T-helper 17 cell (primary cell): ENCODE measurements around the gene RILPL2. TPM values are rescaled to one million over a fixed set of nuclear protein-coding genes. Genes with fewer than 3 reads are reported as not detected.
"Not testable (repeated sequence)": the region's sequence is repeated elsewhere in the genome, so short reads cannot be mapped to it uniquely, and the experiment has no call there.

Source experiments
- ATAC-seq: fragments of 150-1000 bp; cut with Tn5 transposase; 2 replicates; pipeline ENCODE4 v1.10.0; 2021; ENCODE audit warnings: mild to moderate bottlenecking, moderate library complexity
- DNase-seq, 3 donors: peaks; one replicate each; pipeline versions ENCODE4 v3.0.0 to v3.0.0-alpha.2; 2020 to 2021
- H3K9me3 ChIP-seq: one replicate; pipeline ENCODE4 v1.7.0; 2013; ENCODE audit warnings: low read length, mild to moderate bottlenecking; ENCODE audit not compliant: control insufficient read depth, poor library complexity, severe bottlenecking
- H3K27ac Mint-ChIP-seq: one replicate; pipeline ENCODE4 v1.8.0; 2022; ENCODE audit warnings: mild to moderate bottlenecking, moderate library complexity, mixed read lengths
- H3K27me3 Mint-ChIP-seq: one replicate; pipeline ENCODE4 v1.8.0; 2022; ENCODE audit warnings: mixed read lengths
- H3K36me3 Mint-ChIP-seq: one replicate; pipeline ENCODE4 v1.8.0; 2022; ENCODE audit warnings: low read depth, mixed read lengths
- H3K4me1 Mint-ChIP-seq: one replicate; pipeline ENCODE4 v1.8.0; 2022; ENCODE audit warnings: mild to moderate bottlenecking, mixed read lengths
- H3K4me3 Mint-ChIP-seq: one replicate; pipeline ENCODE4 v1.8.0; 2022; ENCODE audit warnings: mild to moderate bottlenecking, moderate library complexity, mixed read lengths
- total RNA-seq, 4 donors: library from RNA in 2 of 4; stranded (reverse) in 2 of 4; gene quantifications; one replicate each; pipeline ENCODE4 v1.2.3 and lab custom pipeline; 2022 to 2026

The RILPL2 gene
- total RNA-seq, 2 donors from 2014 or later, result 9.6 to 11.8 TPM

- H3K4me3 Mint-ChIP-seq, result peak overlapping the region; percentile 94
- DNase-seq, result no peak
- no peaks in the 10 kb centered on the region for H3K9me3 ChIP-seq
- H3K27ac Mint-ChIP-seq, result peak overlapping the region; percentile 93
- H3K4me1 Mint-ChIP-seq, result peaks cover 41% of the 10 kb centered on the region
- ATAC-seq, result no peak
- peaks cover 2% of the 10 kb centered on the region for H3K36me3 Mint-ChIP-seq
- no peaks in the 10 kb centered on the region for H3K27me3 Mint-ChIP-seq
Measured at GRCh38 chr12:123391546-123392343, 44.7 kb downstream of the RILPL2 start.

- H3K4me1 Mint-ChIP-seq, result peaks cover 41% of the 10 kb centered on the region
- DNase-seq, result no peak
- ATAC-seq, result peak; percentile 8
- H3K9me3 ChIP-seq, result no peaks in the 10 kb centered on the region
- H3K27me3 Mint-ChIP-seq, result no peaks in the 10 kb centered on the region
- H3K27ac Mint-ChIP-seq, result peak overlapping the region; percentile 93
- peak overlapping the region; percentile 94 for H3K4me3 Mint-ChIP-seq
- H3K36me3 Mint-ChIP-seq, result peaks cover 2% of the 10 kb centered on the region
Measured at GRCh38 chr12:123390498-123391426, 45.7 kb downstream of the RILPL2 start.

- peak overlapping the region; percentile 94 for H3K4me3 Mint-ChIP-seq
Measured at GRCh38 chr12:123389560-123390351, 46.7 kb downstream of the RILPL2 start.

GRCh38 chr12:123388951-123389559, 47.4 kb downstream of the RILPL2 start:
- no peak for DNase-seq

More at GRCh38 chr12:123389560-123390351, 46.7 kb downstream of the RILPL2 start:
- peaks cover 2% of the 10 kb centered on the region for H3K36me3 Mint-ChIP-seq
- peaks cover 35% of the 10 kb centered on the region for H3K4me1 Mint-ChIP-seq
- H3K27me3 Mint-ChIP-seq, result no peaks in the 10 kb centered on the region
- H3K9me3 ChIP-seq, result no peaks in the 10 kb centered on the region
- peak; percentile 7 for ATAC-seq
- DNase-seq, result peak; percentile 12 to 26 (median 21)
- peak overlapping the region; percentile 93 for H3K27ac Mint-ChIP-seq

GRCh38 chr12:123388177-123388950, 48.1 kb downstream of the RILPL2 start:
- H3K4me3 Mint-ChIP-seq, result peak overlapping the region; percentile 88
- H3K27me3 Mint-ChIP-seq, result no peaks in the 10 kb centered on the region
- H3K4me1 Mint-ChIP-seq, result peaks cover 42% of the 10 kb centered on the region
- ATAC-seq (peak; percentile 71), DNase-seq (peak; percentile 63 to 79 (median 76))
- peak overlapping the region; percentile 69 for H3K27ac Mint-ChIP-seq
- peaks cover 2% of the 10 kb centered on the region for H3K36me3 Mint-ChIP-seq
- no peaks in the 10 kb centered on the region for H3K9me3 ChIP-seq

More at GRCh38 chr12:123388951-123389559, 47.4 kb downstream of the RILPL2 start:
- Mint-ChIP-seq H3K27me3 (no peaks in the 10 kb centered on the region), H3K27ac (no peak overlapping the region), H3K4me3 (no peak overlapping the region), H3K4me1 (peaks cover 36% of the 10 kb centered on the region), H3K36me3 (peaks cover 2% of the 10 kb centered on the region)
- no peaks in the 10 kb centered on the region for H3K9me3 ChIP-seq
- no peak for ATAC-seq

GRCh38 chr12:123387508-123388176, 48.8 kb downstream of the RILPL2 start:
- Mint-ChIP-seq H3K4me1 (peaks cover 41% of the 10 kb centered on the region), H3K4me3 (peak overlapping the region; percentile 88), H3K27me3 (no peaks in the 10 kb centered on the region), H3K36me3 (peaks cover 2% of the 10 kb centered on the region), H3K27ac (peak overlapping the region; percentile 69)
- ATAC-seq, result no peak
- DNase-seq, result no peak
- no peaks in the 10 kb centered on the region for H3K9me3 ChIP-seq

GRCh38 chr12:123385536-123385935, 50.9 kb downstream of the RILPL2 start:
- not testable (repeated sequence) for H3K27ac Mint-ChIP-seq, H3K9me3 ChIP-seq, DNase-seq, H3K36me3 Mint-ChIP-seq, ATAC-seq, H3K27me3 Mint-ChIP-seq, H3K4me3 Mint-ChIP-seq
- peaks cover 28% of the 10 kb centered on the region for H3K4me1 Mint-ChIP-seq

- H3K4me1 Mint-ChIP-seq, result peaks cover 23% of the 10 kb centered on the region
- H3K27me3 Mint-ChIP-seq, result no peaks in the 10 kb centered on the region
- H3K9me3 ChIP-seq, result no peaks in the 10 kb centered on the region
- no peak for DNase-seq
- peak overlapping the region; percentile 99 for H3K4me3 Mint-ChIP-seq
- H3K36me3 Mint-ChIP-seq, result peaks cover 2% of the 10 kb centered on the region
- ATAC-seq, result no peak
- H3K27ac Mint-ChIP-seq, result no peak overlapping the region
Measured at GRCh38 chr12:123384994-123385376, 51.5 kb downstream of the RILPL2 start.

- no peak for ATAC-seq
- peak overlapping the region; percentile 84 for H3K27ac Mint-ChIP-seq
- no peaks in the 10 kb centered on the region for H3K27me3 Mint-ChIP-seq
Measured at GRCh38 chr12:123384318-123384993, 52.0 kb downstream of the RILPL2 start.

GRCh38 chr12:123382684-123383083, 53.8 kb downstream of the RILPL2 start:
- H3K9me3 ChIP-seq, result no peaks in the 10 kb centered on the region
- Mint-ChIP-seq H3K4me1 (peaks cover 18% of the 10 kb centered on the region), H3K4me3 (peak overlapping the region; percentile 45), H3K27ac (no peak overlapping the region), H3K27me3 (no peaks in the 10 kb centered on the region), H3K36me3 (no peaks in the 10 kb centered on the region)
- ATAC-seq (no peak), DNase-seq (no peak)

More at GRCh38 chr12:123384318-123384993, 52.0 kb downstream of the RILPL2 start:
- no peaks in the 10 kb centered on the region for H3K9me3 ChIP-seq
- Mint-ChIP-seq H3K36me3 (no peaks in the 10 kb centered on the region), H3K4me3 (peak overlapping the region; percentile 99), H3K4me1 (peaks cover 21% of the 10 kb centered on the region)
- peak in 1 of 3 donors; percentile 15 for DNase-seq

- no peak for DNase-seq
- Mint-ChIP-seq H3K4me3 (no peak overlapping the region), H3K4me1 (peaks cover 10% of the 10 kb centered on the region), H3K27ac (no peak overlapping the region), H3K36me3 (no peaks in the 10 kb centered on the region), H3K27me3 (no peaks in the 10 kb centered on the region)
- ATAC-seq, result no peak
- no peaks in the 10 kb centered on the region for H3K9me3 ChIP-seq
Measured at GRCh38 chr12:123379391-123379790, 57.1 kb downstream of the RILPL2 start.
